Natural killer cell (primary cell): ENCODE results near the gene MASP1. TPM values are rescaled to one million over a fixed set of nuclear protein-coding genes. Genes with fewer than 3 reads are reported as not detected.

Experiments
- ATAC-seq, 3 donors: fragments of 150-1000 bp in 2 of 3; fragments of 200-7000 bp in 1 of 3; cut with Tn5 transposase; 1 replicate in 1 of 3; 2 replicates in 2 of 3; pipeline ENCODE4 v1.10.0; 2021; ENCODE audit warnings: mild to moderate bottlenecking in 2 of 3, moderate library complexity in 2 of 3
- DNase-seq, 2 donors: peaks; one replicate each; pipeline versions ENCODE4 v3.0.0 to v3.0.0-alpha.2; 2013 to 2021; ENCODE audit warnings: mixed read lengths in 1 of 2
- H3K27ac ChIP-seq: one replicate; pipeline ENCODE4 v1.5.1; 2013; ENCODE audit warnings: mild to moderate bottlenecking, low read length
- H3K27me3 ChIP-seq: one replicate; pipeline ENCODE4 v1.6.1; 2013; ENCODE audit warnings: low read length; ENCODE audit not compliant: control insufficient read depth, insufficient read depth
- H3K36me3 ChIP-seq: one replicate; pipeline ENCODE4 v1.6.1; 2013; ENCODE audit warnings: low read length; ENCODE audit not compliant: control insufficient read depth, insufficient read depth
- H3K4me1 ChIP-seq: one replicate; pipeline ENCODE4 v1.6.1; 2013; ENCODE audit warnings: low read length; ENCODE audit not compliant: control insufficient read depth, insufficient read depth
- H3K4me3 ChIP-seq: one replicate; pipeline ENCODE4 v1.5.1; 2013; ENCODE audit warnings: low read length
- H3K9me3 ChIP-seq: one replicate; pipeline ENCODE4 v1.6.1; 2013; ENCODE audit warnings: low read length; ENCODE audit not compliant: control insufficient read depth, insufficient read depth
- H3K27ac Mint-ChIP-seq, 2 donors: one replicate each; pipeline ENCODE4 v1.8.0; 2022; ENCODE audit warnings: mild to moderate bottlenecking in 2 of 2, mixed read lengths in 2 of 2, moderate library complexity in 1 of 2
- H3K27me3 Mint-ChIP-seq, 2 donors: one replicate each; pipeline ENCODE4 v1.8.0; 2022; ENCODE audit warnings: low read depth in 2 of 2, mixed read lengths in 2 of 2
- H3K36me3 Mint-ChIP-seq: one replicate; pipeline ENCODE4 v1.8.0; 2022; ENCODE audit warnings: mixed read lengths
- H3K4me1 Mint-ChIP-seq, 2 donors: one replicate each; pipeline ENCODE4 v1.8.0; 2022; ENCODE audit warnings: mixed read lengths in 2 of 2
- H3K4me3 Mint-ChIP-seq: one replicate; pipeline ENCODE4 v1.8.0; 2022; ENCODE audit warnings: mild to moderate bottlenecking, moderate library complexity, mixed read lengths
- H3K9me3 Mint-ChIP-seq, 2 donors: one replicate each; pipeline ENCODE4 v1.8.0; 2022; ENCODE audit warnings: mixed read lengths in 2 of 2
- CTCF ChIP-seq: fragments of 200-600 bp; IDR thresholded peaks from one replicate; pipeline ENCODE4 v1.8.0; 2022; ENCODE audit warnings: antibody characterized with exemption
- WGBS: methylation state at CpG from one replicate; pipeline ENCODE4 v1.1.7; 2013; ENCODE audit warnings: missing lambda C conversion rate; ENCODE audit not compliant: insufficient coverage; 5-methylcytosine and 5-hydroxymethylcytosine counted together
- intact Hi-C: fragments of 100-400 bp; cut with micrococcal nuclease; formaldehyde crosslinking; loops from one replicate; pipeline ENCODE4 v1.14.2; 2022
- total RNA-seq, 4 donors: library from RNA; stranded (reverse); fragments of 120-200 nt in 1 of 4; gene quantifications; one replicate each; pipeline versions ENCODE4 v1.2.3 to v1.2.4, GENCODE V29; 2013 to 2022

Gene MASP1
- total RNA-seq, 3 donors from 2014 or later (not counting 1 experiment from before 2014, with no cell fraction given): not detected

DNA sequence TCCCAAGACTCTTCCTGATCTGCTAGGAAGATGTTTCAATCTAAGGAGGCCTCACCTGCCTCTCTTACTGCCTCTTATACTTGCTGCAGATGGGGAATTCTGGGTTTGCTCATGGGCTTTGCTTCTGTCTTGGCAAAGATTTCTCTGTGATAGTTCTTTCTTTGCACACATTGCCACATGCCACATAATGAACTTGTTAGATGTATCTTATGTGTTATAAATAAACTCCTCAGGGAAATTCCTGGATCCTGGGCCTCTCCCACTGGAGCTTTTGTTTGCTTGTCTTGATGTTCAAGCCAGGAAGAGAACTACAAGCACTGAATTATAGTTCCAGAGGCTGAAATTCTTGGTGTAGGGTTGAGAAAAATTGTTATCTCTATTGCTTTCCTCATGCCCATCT, 82.0 kb downstream of the MASP1 start:
- intact Hi-C loops: no loop called here
- no peak for TF ChIP-seq CTCF
- no peak overlapping the region for H3K4me3 Mint-ChIP-seq
- Histone ChIP-seq H3K27ac (no peak overlapping the region), H3K4me1 (no peaks in the 10 kb centered on the region), H3K36me3 (no peaks in the 10 kb centered on the region), H3K27me3 (no peaks in the 10 kb centered on the region), H3K4me3 (no peak overlapping the region), H3K9me3 (no peaks in the 10 kb centered on the region)
- H3K27me3 Mint-ChIP-seq: peaks cover 14 to 27% of the 10 kb centered on the region in 2 donors
- no peaks in the 10 kb centered on the region for H3K9me3 Mint-ChIP-seq
- H3K27ac Mint-ChIP-seq: no peak overlapping the region
- H3K36me3 Mint-ChIP-seq: no peaks in the 10 kb centered on the region
- ATAC-seq (no peak), DNase-seq (no peak)
- peaks cover 0 to 8% of the 10 kb centered on the region in 2 donors for H3K4me1 Mint-ChIP-seq

DNA sequence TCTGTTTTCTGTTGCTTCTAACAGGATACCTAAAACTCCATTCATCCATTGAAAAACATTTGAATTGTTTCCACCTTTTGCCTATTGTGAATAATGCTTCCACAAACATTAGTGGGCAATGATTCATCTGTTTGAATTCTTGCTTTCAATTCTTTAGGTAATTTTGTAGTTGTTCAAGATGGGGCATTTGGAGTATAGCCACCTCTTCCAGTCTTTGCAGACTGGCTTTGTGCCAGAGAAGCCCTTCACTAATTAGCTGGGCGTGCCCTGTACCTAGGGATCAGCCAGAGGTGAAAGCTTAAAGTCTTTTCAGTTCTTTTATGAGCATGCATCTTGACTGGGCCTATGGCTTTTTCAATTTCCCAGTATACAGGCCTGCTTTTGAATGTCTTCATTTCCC, 83.4 kb downstream of the MASP1 start:
- Mint-ChIP-seq H3K4me1 (peaks cover 0 to 8% of the 10 kb centered on the region in 2 donors), H3K4me3 (no peak overlapping the region)
- WGBS: 78% methylated on average over 1 of the region's 1 CpG

DNA sequence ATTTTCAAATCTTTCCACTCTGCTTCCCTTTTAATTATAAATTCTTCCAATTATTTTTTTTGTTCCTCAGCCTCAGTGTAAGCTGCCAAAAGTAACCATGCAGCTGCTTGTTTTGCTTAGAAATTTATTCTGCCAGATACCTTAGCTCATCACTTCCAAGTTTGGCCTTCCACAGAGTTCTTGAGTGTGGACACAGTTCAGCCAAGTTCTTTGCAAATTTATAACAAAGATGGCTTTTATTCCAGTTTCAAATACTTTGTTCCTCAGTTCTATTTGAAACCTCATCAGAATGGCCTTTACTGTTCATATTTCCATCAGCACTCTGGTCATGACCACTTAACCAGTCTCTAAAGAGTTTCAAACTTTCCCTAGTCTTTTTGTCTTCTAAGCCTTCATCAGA, 83.9 kb downstream of the MASP1 start:
- Histone ChIP-seq H3K27ac (no peak overlapping the region), H3K9me3 (no peaks in the 10 kb centered on the region), H3K36me3 (no peaks in the 10 kb centered on the region), H3K27me3 (no peaks in the 10 kb centered on the region), H3K4me1 (no peaks in the 10 kb centered on the region), H3K4me3 (no peak overlapping the region)
- TF ChIP-seq CTCF: no peak
- no peaks in the 10 kb centered on the region for H3K36me3 Mint-ChIP-seq
- no peaks in the 10 kb centered on the region for H3K9me3 Mint-ChIP-seq
- H3K4me3 Mint-ChIP-seq: no peak overlapping the region
- ATAC-seq (no peak), DNase-seq (no peak)
- no peak overlapping the region for H3K27ac Mint-ChIP-seq
- peaks cover 15 to 28% of the 10 kb centered on the region in 2 donors for H3K27me3 Mint-ChIP-seq
- peaks cover 0 to 8% of the 10 kb centered on the region in 2 donors for H3K4me1 Mint-ChIP-seq
- intact Hi-C loops: no loop called here

More for the DNA sequence above, 83.4 kb downstream of the MASP1 start:
- Histone ChIP-seq H3K36me3 (no peaks in the 10 kb centered on the region), H3K4me1 (no peaks in the 10 kb centered on the region), H3K27me3 (no peaks in the 10 kb centered on the region), H3K4me3 (no peak overlapping the region), H3K27ac (no peak overlapping the region), H3K9me3 (no peaks in the 10 kb centered on the region)
- Mint-ChIP-seq H3K27me3 (peaks cover 15 to 28% of the 10 kb centered on the region in 2 donors), H3K36me3 (no peaks in the 10 kb centered on the region), H3K9me3 (no peaks in the 10 kb centered on the region), H3K27ac (no peak overlapping the region)
- no peak for TF ChIP-seq CTCF
- DNase-seq (no peak), ATAC-seq (no peak)
- intact Hi-C loops: no loop called here

DNA sequence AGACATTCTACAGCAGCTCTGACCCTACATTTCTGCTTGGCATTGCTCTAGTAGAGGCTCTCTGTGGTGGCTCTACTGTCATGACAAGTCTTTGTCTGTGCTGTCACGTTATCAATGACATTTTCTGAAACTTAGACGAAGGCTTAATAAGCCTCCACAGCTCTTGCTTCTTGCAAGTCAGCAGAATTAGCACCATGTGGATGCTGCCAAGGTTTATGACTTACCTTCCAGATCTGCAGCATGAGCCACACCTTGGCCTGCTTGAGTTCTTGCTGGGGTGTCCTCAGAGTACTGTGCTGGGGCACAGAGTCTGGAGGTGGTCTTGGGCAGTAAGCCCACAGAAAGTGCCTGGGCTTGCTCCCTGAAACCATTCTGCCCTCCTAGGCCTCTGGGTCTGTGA, 84.5 kb downstream of the MASP1 start:
- 83% methylated on average over 2 of the region's 2 CpGs for WGBS
- H3K4me3 Mint-ChIP-seq: no peak overlapping the region
- no peak overlapping the region for H3K27ac Mint-ChIP-seq
- DNase-seq (no peak), ATAC-seq (no peak)
- Histone ChIP-seq H3K27ac (no peak overlapping the region), H3K4me3 (no peak overlapping the region), H3K9me3 (no peaks in the 10 kb centered on the region), H3K4me1 (no peaks in the 10 kb centered on the region), H3K36me3 (no peaks in the 10 kb centered on the region), H3K27me3 (no peaks in the 10 kb centered on the region)
- peaks cover 15 to 32% of the 10 kb centered on the region in 2 donors for H3K27me3 Mint-ChIP-seq
- no peaks in the 10 kb centered on the region for H3K36me3 Mint-ChIP-seq
- intact Hi-C loops: no loop called here
- H3K9me3 Mint-ChIP-seq: no peaks in the 10 kb centered on the region
- TF ChIP-seq CTCF: no peak
- H3K4me1 Mint-ChIP-seq: peaks cover 0 to 5% of the 10 kb centered on the region in 2 donors
